Activated CD8-positive, alpha-beta memory T cell treated with anti-CD3 and anti-CD28 coated beads, Interleukin-2, amount 50 U/mL, for 4 hours (primary cell): ENCODE results near the gene PRCC.

Experiments used
- DNase-seq: peaks from one replicate; pipeline ENCODE4 v3.0.0-alpha.2; 2020

Gene PRCC

DNA sequence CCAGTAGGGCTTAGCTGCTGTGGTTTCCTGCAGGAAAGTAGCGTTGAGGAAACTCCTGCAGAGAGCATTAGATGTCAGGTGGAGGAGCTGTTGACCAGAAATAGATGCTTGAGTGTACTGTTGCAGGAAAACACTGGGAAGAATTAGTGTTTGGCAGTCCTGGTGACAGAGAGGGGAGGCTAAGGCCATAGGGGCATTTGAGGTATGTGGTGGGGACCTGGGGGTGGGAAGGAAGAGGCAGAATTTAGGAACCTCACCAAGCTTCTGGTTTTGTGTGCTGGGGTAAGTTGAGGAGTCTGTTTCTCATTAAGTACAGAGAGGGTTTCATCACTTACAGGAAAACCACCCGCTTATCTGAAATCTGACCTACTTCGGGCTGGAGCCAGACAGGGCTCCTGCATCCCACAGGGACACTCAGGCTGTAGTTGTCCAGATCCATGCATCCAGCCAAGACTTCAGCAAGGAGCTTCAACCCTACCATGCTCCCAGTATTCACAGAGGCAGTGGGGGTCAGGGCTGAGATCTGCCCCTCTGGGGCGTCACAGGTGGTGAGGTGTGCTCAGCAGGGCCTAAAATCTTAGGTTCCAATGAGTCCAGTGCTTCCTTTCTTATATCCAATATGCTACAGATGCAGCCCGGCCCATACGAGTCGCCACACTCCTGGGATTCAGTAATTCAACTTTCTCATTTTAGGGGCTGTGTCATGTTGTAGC is 34.2 kb downstream of the PRCC start:
- DNase-seq: no peak

DNA sequence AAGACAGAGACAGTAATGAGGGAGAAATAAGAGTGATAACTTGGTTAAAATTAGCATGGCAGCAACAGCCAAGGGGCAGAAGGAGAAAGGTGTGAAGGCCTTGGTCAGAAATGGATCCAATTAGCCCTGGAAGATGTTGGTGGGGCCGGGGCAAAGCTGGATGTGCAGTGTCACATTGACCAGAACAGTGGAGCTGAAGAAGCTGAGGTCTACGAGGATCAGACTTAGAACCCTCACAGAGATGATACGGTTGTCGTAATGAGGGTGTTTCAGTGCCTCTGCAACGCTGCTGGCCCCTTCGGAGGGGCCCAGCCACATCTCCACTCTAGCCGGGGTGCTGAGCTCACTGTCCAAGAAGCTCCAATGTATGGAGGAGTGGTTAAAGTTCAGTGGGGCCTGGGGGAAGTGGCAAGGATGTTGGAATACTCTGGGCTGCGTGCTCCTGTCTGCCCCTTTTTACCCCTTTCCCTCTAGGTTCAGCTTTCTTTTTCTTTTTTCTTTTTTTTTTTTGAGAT is 35.1 kb downstream of the PRCC start:
- no peak for DNase-seq

DNA sequence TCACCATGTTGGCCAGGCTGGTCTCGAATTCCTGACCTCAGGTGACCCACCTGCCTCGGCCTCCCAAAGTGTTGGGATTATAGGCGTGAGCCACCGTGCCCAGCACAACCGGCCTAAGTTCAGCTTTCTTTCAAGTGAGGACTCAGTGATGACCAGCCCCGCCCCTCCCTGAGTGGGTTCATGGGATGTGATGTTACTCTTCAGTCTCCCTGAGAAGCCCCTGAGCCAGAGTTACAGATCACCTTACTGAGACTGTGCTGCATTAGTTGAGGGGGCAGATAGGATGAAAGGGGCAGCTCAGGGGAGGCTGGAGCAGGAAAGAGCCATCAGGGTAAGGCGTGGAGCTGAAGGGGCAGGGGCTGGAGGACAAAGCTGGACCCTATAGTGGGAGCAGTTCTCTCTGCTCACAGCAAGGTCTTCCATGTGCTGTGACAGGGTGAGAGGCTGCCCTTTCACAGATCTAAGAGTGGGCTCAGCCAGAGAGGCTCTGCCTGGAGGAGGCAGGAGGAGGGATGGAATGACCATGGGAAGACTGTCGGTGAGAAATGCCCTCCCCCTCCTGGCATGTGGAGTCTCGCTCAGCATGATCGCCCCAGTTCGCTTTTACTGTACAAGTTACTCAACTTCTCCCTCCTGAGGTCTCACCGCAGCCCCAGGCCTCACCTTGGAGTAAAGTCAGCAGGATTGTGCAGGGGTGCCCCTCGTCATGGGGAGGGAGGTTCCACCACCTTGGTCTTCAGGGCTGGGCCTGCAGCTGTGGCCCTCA is 35.9 kb downstream of the PRCC start:
- peak; percentile 25 for DNase-seq

DNA sequence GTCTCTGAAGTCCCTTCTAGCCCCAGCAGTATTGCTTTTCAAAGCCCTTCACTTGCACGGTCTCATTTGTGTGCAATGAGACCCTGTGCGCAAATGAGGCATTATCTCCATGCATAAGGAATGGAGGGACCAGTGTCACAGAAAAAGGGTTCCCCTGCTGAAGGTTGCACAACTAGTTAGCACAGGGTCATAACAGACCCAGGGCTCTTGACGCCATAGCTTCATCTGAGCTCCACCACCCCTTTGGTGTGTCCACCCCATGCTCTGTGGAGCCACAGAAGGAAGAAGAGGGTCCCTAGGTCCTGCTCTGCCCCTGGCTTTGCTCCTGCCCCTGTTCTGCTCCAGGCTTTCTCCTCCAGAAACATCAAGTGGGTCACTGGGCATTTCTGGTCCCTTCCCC is 36.7 kb downstream of the PRCC start:
- no peak for DNase-seq

GRCh38 chr1:156804572-156805243 is 37.4 kb downstream of the PRCC start:
- DNase-seq: no peak

DNA sequence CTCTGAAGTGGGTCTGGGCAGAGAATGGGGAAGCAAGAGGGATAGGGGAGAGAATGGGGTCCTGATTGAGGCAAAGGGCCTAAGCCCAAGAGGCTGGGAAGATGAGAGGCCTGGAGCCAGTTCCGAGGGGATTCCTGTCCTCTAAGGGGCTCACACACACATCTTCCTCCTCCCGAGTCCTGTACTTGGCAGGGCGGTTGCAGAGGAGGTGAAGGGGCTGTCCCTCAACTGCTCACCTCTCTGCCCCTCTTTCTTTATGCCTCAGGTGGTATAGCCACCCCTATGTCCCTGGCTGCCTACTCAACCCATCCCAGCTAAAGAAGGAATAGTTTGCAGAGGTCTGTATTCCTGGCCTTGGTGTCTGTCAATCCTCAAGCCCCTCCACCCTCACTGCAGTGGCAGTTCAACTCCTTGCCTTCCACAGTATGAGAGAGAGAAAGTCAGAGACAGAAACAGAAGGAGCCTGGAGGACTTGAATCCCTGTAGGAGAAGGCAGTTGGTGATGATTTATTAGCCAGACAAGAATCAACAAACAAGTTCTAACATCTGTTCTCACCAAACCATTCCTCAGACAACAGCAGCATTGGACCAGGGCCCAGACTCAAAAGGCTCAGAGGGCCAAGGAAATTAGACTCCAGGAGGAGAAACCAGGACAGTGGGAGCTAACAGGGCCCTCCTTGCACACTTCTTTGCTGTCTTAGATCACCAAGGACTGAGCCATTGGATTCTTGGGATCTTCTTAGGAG is 38.6 kb downstream of the PRCC start:
- no peak for DNase-seq

DNA sequence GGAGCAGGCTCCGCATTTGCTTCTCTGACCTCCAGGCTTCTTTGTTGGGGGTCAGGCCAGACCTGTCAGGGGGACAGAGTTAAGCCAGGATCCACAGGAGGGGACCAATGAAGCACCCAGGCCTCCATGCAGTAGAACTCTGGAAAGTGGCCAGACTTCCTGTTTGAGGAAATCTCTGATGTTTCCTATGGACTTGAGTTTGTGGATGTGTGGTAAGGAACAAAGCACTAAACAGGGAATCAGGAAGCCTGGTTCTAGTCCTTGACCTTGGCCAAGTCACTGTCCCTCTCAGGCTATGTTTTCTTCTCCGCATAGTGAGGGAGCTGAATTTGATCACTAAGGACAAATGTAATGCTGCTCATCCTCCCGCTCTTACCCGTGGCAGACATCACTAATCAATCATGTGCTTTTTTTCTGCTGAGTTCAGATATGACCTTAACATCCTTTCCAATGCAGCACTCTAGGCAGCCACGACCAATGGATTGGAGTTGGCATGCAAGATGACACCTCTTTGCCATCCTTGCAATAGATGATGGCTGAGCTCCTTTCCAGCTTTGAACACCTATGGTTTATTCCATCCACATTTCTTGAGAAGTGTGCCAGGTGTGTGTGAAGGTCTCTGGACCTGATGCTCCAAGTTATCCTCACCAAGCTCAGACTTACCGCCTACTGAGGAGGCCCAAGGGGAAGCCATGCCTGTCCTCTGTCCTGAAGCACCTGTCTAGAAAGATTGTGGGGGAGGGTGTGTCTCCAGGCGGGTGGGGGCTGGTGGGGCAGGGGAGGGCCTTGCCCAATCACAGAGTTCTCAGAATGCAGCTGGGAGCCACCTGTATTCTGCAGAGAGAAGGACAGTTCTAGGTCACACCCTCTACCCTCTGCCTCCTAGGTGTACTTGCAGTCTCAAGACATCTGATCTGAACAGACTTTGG is 39.4 kb downstream of the PRCC start:
- no peak for DNase-seq

DNA sequence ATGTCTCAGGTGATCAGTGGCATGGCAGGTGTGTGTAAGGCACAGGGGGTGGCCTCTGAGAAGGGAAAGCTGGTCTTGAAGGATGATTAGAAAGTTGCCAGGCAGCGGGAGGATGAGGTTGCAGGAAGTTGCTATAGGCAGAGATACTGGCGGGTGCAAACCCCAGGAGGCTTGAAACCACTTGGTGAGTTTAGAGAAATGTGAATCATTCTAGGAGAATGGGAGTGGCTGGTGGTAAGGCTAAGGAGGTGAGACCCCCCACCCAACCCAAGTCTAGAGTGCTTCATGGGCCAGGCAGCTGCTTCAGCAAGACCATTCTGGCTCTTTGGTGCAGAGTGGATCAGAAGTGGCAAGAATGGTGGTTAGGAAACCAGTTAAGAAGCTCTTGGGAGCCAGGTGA is 40.3 kb downstream of the PRCC start:
- DNase-seq: no peak

DNA sequence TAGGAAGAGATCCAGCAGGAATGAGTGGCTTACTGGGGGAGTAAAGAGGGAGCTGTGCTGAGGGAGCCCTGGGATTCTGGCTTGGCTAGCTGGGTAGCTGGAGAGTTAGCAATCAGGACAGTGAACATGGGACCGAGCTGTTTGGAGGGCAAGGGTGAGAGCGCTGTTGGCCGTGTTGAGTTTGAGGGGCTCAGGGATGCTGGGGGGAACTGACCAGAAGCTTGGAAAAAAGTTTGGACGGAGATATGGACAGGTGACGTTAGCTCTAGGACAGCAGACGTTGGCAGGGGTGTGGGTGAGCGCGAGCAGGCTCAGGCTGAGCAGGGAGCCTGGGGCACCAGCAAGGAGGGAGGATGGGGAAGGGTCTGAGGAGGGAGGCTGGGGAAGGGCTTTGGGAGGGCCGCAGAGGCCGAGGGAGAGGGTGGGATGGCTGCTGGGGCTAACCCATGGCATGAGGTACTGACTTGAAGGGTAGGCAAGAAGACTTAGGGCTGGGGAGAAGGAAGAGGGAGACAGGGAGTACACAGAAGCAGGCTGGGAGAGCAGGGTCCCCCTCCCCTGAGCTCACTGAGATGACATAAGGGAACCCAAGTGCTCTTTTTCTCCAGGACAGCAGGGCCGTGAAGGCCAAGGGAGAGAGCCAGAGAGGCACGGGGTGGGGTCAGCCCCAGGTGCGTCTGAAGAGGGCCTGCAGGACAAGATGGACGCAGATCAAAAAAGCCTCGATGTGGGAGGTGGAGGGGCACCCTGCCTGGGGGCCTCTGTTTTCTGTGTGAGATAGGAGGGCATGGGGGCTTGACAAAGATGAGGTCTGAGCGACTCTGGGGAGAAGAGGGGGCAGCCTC is 41.1 kb downstream of the PRCC start:
- DNase-seq: no peak

DNA sequence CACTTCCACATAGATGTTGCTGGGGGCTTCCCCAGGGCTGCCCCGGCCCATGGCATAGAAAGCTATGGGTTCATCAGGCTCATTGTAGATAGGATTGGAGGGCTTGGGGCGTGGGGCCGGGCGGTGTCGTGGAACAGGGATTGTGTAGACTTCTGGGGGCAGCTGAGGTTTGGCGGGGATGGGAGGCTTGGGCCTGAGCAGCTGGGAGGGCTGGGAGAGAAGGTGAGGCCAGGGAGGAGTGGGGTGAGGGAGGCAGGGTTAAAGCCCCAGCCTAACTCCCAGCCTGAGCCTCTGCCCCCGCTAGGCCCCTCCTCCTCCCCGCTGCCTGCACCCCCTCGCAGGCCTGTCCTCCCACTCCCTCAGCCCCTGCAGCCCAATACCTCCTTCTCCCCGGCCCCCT is 41.9 kb downstream of the PRCC start:
- no peak for DNase-seq

- no peak for DNase-seq
Measured at GRCh38 chr1:156809711-156810366, 42.5 kb downstream of the PRCC start.

GRCh38 chr1:156811168-156811567 is 43.8 kb downstream of the PRCC start:
- DNase-seq: no peak

DNA sequence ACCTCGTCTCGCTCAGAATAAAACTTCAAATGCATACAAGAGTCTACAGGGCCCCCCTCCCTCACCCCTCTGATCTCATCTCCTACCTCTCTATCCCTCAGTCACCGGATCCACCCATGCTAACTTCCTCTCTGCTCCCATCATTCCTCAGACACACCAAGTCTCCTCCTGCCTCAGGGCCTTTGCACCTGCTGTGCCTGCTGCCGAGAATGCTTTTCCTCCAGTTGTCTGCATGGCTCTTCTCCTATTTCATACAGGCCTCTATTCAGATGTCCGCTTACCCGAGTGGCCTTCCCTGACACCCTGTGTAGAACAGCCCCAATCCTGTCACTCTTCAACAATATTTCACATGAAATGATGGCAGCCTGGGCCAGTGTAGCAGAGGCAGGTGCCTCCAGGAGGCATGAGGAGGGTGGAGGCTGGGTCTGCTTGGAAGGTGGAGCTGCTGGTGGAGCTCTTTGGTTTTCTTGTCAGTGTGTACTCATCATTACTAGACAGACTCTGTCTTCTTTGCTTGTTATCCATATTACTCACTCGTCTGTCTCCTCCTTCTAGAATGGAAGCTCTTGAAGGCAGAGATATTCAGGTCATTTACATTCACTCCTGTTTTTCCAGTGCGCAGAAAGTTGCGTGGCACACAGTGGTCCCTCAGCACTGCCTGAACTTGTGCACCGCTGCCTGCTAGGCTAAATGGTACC is 45.1 kb downstream of the PRCC start:
- no peak for DNase-seq

DNA sequence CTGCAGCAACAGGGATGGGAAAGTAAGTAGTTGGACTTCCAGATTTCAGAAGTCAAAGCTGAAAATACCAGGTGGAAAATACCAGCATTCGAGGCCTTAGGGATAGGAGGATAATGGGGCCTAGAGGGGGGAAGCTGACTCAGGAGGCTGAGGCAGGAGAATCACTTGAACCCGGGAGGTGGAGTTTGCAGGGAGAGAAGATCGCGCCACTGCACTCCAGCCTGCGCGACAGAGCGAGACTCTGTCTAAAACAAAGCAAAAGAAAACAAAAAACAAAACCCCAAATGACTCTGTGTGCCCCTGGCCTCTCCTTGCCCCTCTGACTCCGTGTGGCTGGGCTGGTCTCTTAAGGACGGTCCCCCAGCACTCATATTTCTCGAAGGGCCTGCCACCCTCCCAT is 46.0 kb downstream of the PRCC start:
- no peak for DNase-seq

DNA sequence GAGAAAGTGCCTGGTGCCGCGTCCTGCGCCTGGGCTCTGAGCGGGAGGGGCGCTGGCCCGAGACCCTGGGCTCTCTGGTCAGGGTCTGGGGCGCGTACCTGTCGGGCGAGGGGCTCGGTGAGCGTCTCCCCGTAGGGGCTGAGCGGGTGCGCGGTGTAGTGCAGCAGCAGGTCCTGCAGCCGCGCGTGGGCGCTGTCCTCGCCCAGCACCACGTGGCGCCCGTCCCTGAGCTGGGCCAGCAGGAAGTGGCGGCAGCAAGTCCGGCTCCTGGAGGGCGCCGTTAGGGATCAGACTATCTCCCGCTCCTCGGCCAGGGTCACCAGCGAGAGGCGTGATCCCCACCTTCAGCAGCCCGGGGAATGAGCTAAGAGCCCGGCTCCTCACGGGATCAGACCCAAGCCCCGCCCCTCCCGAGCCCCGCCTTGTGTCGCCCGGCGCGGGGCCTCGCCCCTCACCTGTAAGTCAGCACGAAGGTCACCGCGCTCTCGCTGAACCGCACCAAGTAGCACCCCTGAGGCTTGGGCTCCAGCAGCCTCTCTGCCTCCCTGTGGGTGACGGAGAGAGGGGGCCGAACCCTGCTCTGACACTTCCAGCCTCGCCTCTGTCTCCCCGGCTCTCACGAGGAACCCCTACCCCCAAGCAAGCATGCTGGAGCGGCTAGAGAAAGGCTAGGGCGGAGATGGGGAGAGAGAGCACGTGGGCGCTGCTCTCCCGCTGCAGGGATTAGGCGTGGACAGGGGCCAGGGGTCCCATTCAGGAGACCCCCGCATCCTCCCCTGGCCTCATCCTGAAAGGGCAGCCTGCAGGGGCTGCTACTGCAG is 46.6 kb downstream of the PRCC start:
- DNase-seq: peak; percentile 85

DNA sequence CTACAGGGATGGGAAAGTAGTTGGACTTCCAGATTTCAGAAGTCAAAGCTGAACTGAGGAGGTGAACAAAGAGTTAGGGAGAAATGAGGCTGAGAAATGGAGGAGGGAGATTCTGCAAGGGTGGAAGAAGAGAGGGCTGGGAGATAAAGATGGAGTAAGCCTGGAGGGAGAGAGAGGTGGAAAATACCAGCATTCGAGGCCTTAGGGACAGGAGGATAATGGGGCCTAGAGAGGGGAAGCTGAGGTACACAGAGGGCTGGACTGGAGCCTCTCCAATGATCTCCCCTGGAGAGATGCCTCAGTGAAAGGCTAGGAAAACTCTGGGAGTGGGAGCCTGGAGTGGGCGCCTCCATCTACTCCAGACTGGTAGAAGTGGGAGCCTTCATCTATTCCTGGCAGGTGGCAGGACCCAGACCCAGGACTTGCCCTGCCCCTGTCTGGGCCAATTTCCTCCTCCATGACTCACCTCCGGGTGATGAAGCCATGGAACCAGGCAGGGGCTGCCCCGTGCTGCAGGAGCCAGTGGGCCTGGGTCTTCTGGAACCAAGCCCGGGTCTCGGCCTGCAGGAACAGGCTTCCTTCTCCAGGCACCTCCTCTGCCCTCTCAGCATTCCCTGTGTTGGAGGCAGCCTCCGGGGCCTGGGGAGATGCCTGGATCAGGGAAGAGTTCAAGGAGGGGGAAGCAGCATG is 47.4 kb downstream of the PRCC start:
- peak; percentile 61 for DNase-seq

GRCh38 chr1:156815307-156815826 is 48.0 kb downstream of the PRCC start:
- DNase-seq: no peak

DNA sequence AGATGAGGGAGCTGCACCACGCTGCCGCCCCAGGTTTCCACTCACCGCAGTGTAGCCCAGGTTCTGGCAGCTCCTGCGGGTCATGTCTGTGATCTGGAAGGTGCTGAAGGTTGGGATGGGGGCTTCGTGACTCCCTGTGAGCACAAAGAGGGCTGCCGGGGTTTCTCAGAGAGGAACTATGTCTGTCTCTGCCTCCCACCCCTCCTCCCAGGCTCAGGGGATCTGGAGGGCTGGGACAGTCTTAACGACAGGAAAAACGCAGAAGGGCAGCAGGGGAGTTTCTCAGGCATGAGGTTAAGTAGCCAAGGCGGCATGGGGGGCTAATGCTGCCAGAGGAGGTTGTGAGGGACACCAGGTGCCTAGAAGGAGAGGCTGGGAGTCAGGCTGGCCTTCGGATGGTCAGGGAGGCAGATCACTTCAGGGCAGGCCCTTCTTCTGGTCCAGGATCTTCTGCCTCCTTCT is 48.7 kb downstream of the PRCC start:
- DNase-seq: peak; percentile 35
